Peyer's patch (tissue), 4 donors: ENCODE measurements around the gene HGFAC.

ENCODE experiments used
- CTCF ChIP-seq, 6 experiments: fragments of 450-650 bp in 4 of 6; fragments of 200-600 bp in 2 of 6; sonication (generic) in 1 of 6; IDR thresholded peaks; one replicate each; pipeline ENCODE4 v1.5.1; 2017 to 2019; ENCODE audit warnings: antibody characterized with exemption in 6 of 6, mild to moderate bottlenecking in 3 of 6, moderate library complexity in 1 of 6
- POLR2A ChIP-seq, 2 donors: fragments of 450-650 bp; IDR thresholded peaks; one replicate each; pipeline ENCODE4 v1.5.1; 2017; ENCODE audit warnings: antibody characterized with exemption in 2 of 2, mild to moderate bottlenecking in 2 of 2, moderate library complexity in 2 of 2

- TF ChIP-seq CTCF (IDR thresholded peaks at IDR 0.05): no peak
- no peak for TF ChIP-seq POLR2A (IDR thresholded peaks at IDR 0.05)
Observed at GRCh38 chr4:3408793-3409330, 32.9 kb upstream of the HGFAC start.
